SK-N-SH (cell line): ENCODE measurements around the gene CNTFR. TPM values are rescaled to one million over a fixed set of nuclear protein-coding genes. Genes with fewer than 3 reads are reported as not detected.

Experiments used
- CTCF ChIA-PET: fragments of 300-600, 350-600 bp; formaldehyde crosslinking; extraction: SDS; loops from one replicate; lab custom pipeline; 2021; lab: Yijun Ruan, JAX
- POLR2A ChIA-PET: fragments of 350-600 bp; sonication (Branson Sonifier 250); formaldehyde crosslinking; extraction: SDS; loops from one replicate; lab custom pipeline; 2020; ENCODE audit warnings: antibody characterized with exemption, inconsistent platforms; lab: Yijun Ruan, JAX
- DNase-seq: peaks from one replicate; pipeline ENCODE4 v3.0.0; 2012
- H2AFZ ChIP-seq: fragments of 200-600 bp; sonication (generic); 2 replicates; pipeline ENCODE4 v1.8.1; 2016; ENCODE audit warnings: antibody characterized with exemption, mild to moderate bottlenecking, low read depth
- H3F3A ChIP-seq: fragments of 200-600 bp; sonication (generic); replicated peaks from 2 replicates; pipeline ENCODE3; 2016; ENCODE audit warnings: antibody characterized with exemption, mild to moderate bottlenecking; ENCODE audit not compliant: insufficient read depth
- H3K27ac ChIP-seq, 2 experiments: fragments of 200-500 bp in 1 of 2; fragments of 200-600 bp in 1 of 2; sonication (Bioruptor generic) in 1 of 2; sonication (generic), shearing (Covaris generic) in 1 of 2; 2 replicates each; pipeline versions ENCODE4 v1.5.1 to v1.6.1; 2014 to 2016; ENCODE audit warnings: low read depth in 2 of 2, inconsistent platforms in 1 of 2, low read length in 1 of 2, mild to moderate bottlenecking in 1 of 2, mixed read lengths in 1 of 2
- H3K27me3 ChIP-seq: fragments of 200-600 bp; sonication (generic), shearing (Covaris generic); 2 replicates; pipeline ENCODE4 v1.6.1; 2016; ENCODE audit warnings: mixed run types; ENCODE audit not compliant: insufficient read depth
- H3K36me3 ChIP-seq, 2 experiments: fragments of 200-500 bp in 1 of 2; fragments of 200-600 bp in 1 of 2; sonication (Bioruptor generic) in 1 of 2; sonication (generic) in 1 of 2; replicated peaks in 1 of 2; 2 replicates each; pipeline versions ENCODE3 to v1.5.1; 2014 to 2016; ENCODE audit warnings: low read length in 1 of 2, mild to moderate bottlenecking in 1 of 2; ENCODE audit not compliant: insufficient read depth in 2 of 2, control insufficient read depth in 1 of 2
- H3K4me1 ChIP-seq, 2 experiments: fragments of 200-500 bp in 1 of 2; fragments of 200-600 bp in 1 of 2; sonication (Bioruptor generic) in 1 of 2; sonication (generic), shearing (Covaris generic) in 1 of 2; 2 replicates each; pipeline versions ENCODE4 v1.5.1 to v1.6.1; 2014 to 2016; ENCODE audit warnings: low read depth in 1 of 2, low read length in 1 of 2, mixed run types in 1 of 2; ENCODE audit not compliant: insufficient read depth in 2 of 2, control insufficient read depth in 1 of 2
- H3K4me2 ChIP-seq: fragments of 200-600 bp; sonication (generic), shearing (Covaris generic); 2 replicates; pipeline ENCODE4 v1.6.1; 2017; ENCODE audit warnings: mixed run types
- H3K4me3 ChIP-seq, 2 experiments: fragments of 200-500 bp in 1 of 2; fragments of 200-600 bp in 1 of 2; sonication (Bioruptor generic) in 1 of 2; sonication (generic), shearing (Covaris generic) in 1 of 2; 2 replicates each; pipeline versions ENCODE4 v1.5.1 to v1.8.1; 2014 to 2016; ENCODE audit warnings: low read depth in 2 of 2, inconsistent platforms in 1 of 2, low read length in 1 of 2, mild to moderate bottlenecking in 1 of 2, mixed read lengths in 1 of 2, moderate library complexity in 1 of 2
- H3K79me2 ChIP-seq: fragments of 200-600 bp; sonication (generic); 2 replicates; pipeline ENCODE4 v1.8.1; 2017; ENCODE audit warnings: mild to moderate bottlenecking; ENCODE audit not compliant: insufficient read depth
- H3K9ac ChIP-seq: fragments of 200-600 bp; sonication (generic); 2 replicates; pipeline ENCODE4 v1.6.1; 2017; ENCODE audit warnings: mixed run types
- H3K9me2 ChIP-seq: fragments of 200-600 bp; sonication (generic); 2 replicates; pipeline ENCODE4 v1.6.1; 2017; ENCODE audit warnings: mixed run types
- H3K9me3 ChIP-seq: fragments of 200-600 bp; sonication (generic); 2 replicates; pipeline ENCODE4 v1.6.1; 2017; ENCODE audit warnings: mixed run types, mild to moderate bottlenecking, moderate library complexity
- H4K20me1 ChIP-seq: fragments of 200-600 bp; sonication (generic); 2 replicates; pipeline ENCODE4 v1.6.1; 2017; ENCODE audit warnings: mild to moderate bottlenecking, mixed run types; ENCODE audit not compliant: insufficient read depth
- CHD2 ChIP-seq: fragments of 150-350 bp; IDR thresholded peaks from 2 replicates; pipeline ENCODE4 v1.6.1; 2018; ENCODE audit warnings: low read length; ENCODE audit not compliant: partially characterized antibody
- CTCF ChIP-seq: fragments of 200-600 bp; sonication (generic); IDR thresholded peaks from 2 replicates; pipeline ENCODE4 v1.6.1; 2017; ENCODE audit warnings: antibody characterized with exemption, mild to moderate bottlenecking, moderate library complexity
- ELF1 ChIP-seq: IDR thresholded peaks from 2 replicates; pipeline ENCODE4 v1.4.0; 2012
- EZH2phosphoT487 ChIP-seq: fragments of 200-600 bp; sonication (generic); IDR thresholded peaks from 2 replicates; pipeline ENCODE4 v1.6.1; 2017; ENCODE audit warnings: low read depth, mixed run types, mild to moderate bottlenecking, antibody characterized with exemption, moderate library complexity, borderline replicate concordance
- GABPA ChIP-seq: IDR thresholded peaks from 2 replicates; pipeline ENCODE4 v1.4.0; 2012; ENCODE audit warnings: low read depth, mild to moderate bottlenecking
- JUND ChIP-seq: IDR thresholded peaks from 2 replicates; pipeline ENCODE4 v1.4.0; 2012
- NFIC ChIP-seq: IDR thresholded peaks from 2 replicates; pipeline ENCODE4 v1.4.0; 2012; ENCODE audit warnings: borderline replicate concordance
- RAD21 ChIP-seq: IDR thresholded peaks from 2 replicates; pipeline ENCODE4 v1.6.1; 2012; ENCODE audit warnings: mild to moderate bottlenecking, low read length
- REST ChIP-seq: IDR thresholded peaks from 2 replicates; pipeline ENCODE4 v1.6.1; 2012; ENCODE audit warnings: mild to moderate bottlenecking, low read depth, low read length, moderate library complexity
- SIN3A ChIP-seq: IDR thresholded peaks from 2 replicates; pipeline ENCODE4 v1.6.1; 2012; ENCODE audit warnings: low read depth, mild to moderate bottlenecking, low read length, moderate library complexity, borderline replicate concordance
- SMC3 ChIP-seq: IDR thresholded peaks from 2 replicates; pipeline ENCODE4 v1.6.1; 2012; ENCODE audit warnings: low read depth, low read length, improper control_type of control experiment
- TAF1 ChIP-seq: IDR thresholded peaks from 2 replicates; pipeline ENCODE4 v1.6.1; 2012; ENCODE audit warnings: low read depth, mild to moderate bottlenecking, low read length, moderate library complexity, borderline replicate concordance
- TEAD4 ChIP-seq: IDR thresholded peaks from 2 replicates; pipeline ENCODE4 v1.4.0; 2012; ENCODE audit warnings: mild to moderate bottlenecking, borderline replicate concordance; ENCODE audit not compliant: insufficient read depth
- USF1 ChIP-seq: IDR thresholded peaks from 2 replicates; pipeline ENCODE4 v1.4.0; 2012; ENCODE audit warnings: low read depth, borderline replicate concordance
- USF2 ChIP-seq: fragments of 150-350 bp; IDR thresholded peaks from 2 replicates; pipeline ENCODE4 v1.6.1; 2017; ENCODE audit warnings: antibody characterized with exemption, low read length, low read depth, borderline replicate concordance
- ZBTB33 ChIP-seq: IDR thresholded peaks from 2 replicates; pipeline ENCODE4 v1.4.0; 2012; ENCODE audit warnings: low read depth, borderline replicate concordance
- WGBS: methylation state at CpG from one replicate; pipeline ENCODE4 v1.1.6; 2017; ENCODE audit warnings: low lambda C conversion rate; 5-methylcytosine and 5-hydroxymethylcytosine counted together
- polyA plus RNA-seq, 3 experiments: library from polyadenylated mRNA; depleted of rRNA; stranded (reverse); fragments of >200 nt; gene quantifications; 2 replicates each; pipeline ENCODE4 v1.2.3, GENCODE V29; 2012

CNTFR gene
- polyA plus RNA-seq, 1 of the 3 experiments (the other 2 are of a cell fraction), result 1.8 TPM

- TF ChIP-seq REST (no peak), SMC3 (no peak), TEAD4 (no peak), TAF1 (no peak)
Measured at GRCh38 chr9:34629491-34629808, 39.9 kb upstream of the CNTFR start (continued).

GRCh38 chr9:34628656-34629490 lies 39.3 kb upstream of the CNTFR start, which contains the start of gene ARID3C:
Gene ARID3C (minus strand): TSS chr9:34629066. CDS start chr9:34628014, 1,052 bp downstream.
- peak; percentile 84 for DNase-seq
- Histone ChIP-seq H3K79me2 (no peaks in the 10 kb centered on the region), H3K9me2 (no peaks in the 10 kb centered on the region), H3K4me3 (peak within 1 kb of the TSS; percentile 44 to 52), H3K4me1 (peaks cover 0 to 8% of the 10 kb centered on the region in 2 experiments; a peak in 1 of 4 replicates), H2AFZ (0 out of 2 replicates have a peak within 1 kb of the TSS, but pooled peaks have one; percentile 46), H3K27me3 (peaks cover 21% of the 10 kb centered on the region; the same call in 1 of the 2 replicates), H3K9me3 (no peaks in the 10 kb centered on the region), H4K20me1 (no peaks in the 10 kb centered on the region), H3K27ac (no peak within 1 kb of the TSS), H3K9ac (no peak within 1 kb of the TSS), H3F3A (no peaks in the 10 kb centered on the region), H3K36me3 (no peaks in the 10 kb centered on the region), H3K4me2 (peak within 1 kb of the TSS; percentile 78)
- CTCF ChIA-PET, result interaction anchor here (0.6 to 12.3 kb wide), 9 partner anchors 14 to 81 kb away, joined by 3 to 256 read pairs (median 5); partner anchors contain the start of genes GALT and RPP25L
- POLR2A ChIA-PET, result interaction anchor here (0.5 to 1.2 kb wide), 2 partner anchors 9 to 190 kb away, joined by 3 read pairs; no protein-coding TSS in a partner anchor
- TF ChIP-seq CTCF (no peak), GABPA (no peak), SMC3 (no peak), USF1 (no peak), NFIC (no peak), USF2 (no peak), SIN3A (no peak), ELF1 (no peak), EZH2phosphoT487 (no peak), ZBTB33 (no peak), JUND (no peak), CHD2 (no peak), RAD21 (no peak)
- 14% methylated on average over 27 of the region's 69 CpGs for WGBS
